Measurements from ENCODE around the gene PAPPA2.

The PAPPA2 gene

DNA sequence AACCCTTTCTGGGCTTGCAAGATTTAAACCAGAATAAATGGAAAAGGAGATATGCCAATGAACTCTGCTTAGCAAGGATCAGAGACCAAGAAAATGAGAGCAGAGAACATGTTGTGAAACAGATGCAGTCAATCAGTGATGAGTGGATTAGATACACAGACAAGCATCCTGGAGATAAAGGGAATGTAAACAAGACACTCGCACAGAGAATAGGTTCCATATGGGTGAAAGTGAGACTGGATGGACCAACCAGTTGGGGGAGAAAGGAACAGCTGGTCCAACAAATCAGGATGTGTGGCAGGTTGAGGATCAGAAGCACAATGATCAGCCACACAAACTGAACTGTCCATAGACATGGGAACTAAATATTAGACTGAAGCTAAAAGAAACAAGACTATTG, 363.3 kb downstream of the PAPPA2 start:
- no peak for DNase-seq

DNA sequence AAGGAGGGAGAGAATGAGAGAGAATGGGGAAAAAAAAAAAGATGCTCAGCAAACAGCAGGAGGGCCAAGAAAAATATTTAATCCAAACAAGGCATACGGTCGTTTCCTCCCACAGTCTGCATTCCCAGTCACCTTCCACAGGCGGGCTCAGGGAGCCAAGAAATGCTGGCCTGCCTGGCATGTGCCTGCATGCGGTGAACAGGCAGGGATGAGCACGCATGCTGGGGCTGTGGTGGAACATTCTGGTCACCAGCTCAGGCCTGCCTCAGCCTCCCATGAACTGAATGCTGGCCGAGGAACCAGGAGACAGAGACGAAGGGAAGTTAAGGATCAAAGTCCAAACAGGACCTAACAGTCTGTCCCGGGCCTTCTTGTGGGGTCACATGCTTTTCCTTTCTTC, 366.3 kb downstream of the PAPPA2 start:
- DNase-seq: no peak

DNA sequence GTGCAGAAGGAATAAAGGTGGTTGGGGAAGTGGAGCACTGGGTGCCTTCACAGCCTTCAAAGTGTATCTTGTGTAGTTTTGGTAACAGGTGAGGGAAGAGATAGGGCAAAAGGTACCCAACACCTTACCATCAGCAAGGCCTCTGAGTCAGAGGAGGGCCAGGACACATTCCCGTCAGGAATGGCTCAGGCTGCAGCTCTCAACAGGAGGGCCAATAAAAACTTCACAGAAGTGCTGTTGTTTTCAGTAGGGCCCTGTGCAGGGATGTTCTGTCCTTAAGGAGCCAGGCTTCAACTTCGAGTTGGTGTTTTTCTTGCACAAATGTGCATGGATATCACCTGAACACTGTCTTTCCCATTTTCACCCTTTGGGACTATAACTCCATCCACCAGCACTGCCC, 368.2 kb downstream of the PAPPA2 start:
- no peak for DNase-seq

DNA sequence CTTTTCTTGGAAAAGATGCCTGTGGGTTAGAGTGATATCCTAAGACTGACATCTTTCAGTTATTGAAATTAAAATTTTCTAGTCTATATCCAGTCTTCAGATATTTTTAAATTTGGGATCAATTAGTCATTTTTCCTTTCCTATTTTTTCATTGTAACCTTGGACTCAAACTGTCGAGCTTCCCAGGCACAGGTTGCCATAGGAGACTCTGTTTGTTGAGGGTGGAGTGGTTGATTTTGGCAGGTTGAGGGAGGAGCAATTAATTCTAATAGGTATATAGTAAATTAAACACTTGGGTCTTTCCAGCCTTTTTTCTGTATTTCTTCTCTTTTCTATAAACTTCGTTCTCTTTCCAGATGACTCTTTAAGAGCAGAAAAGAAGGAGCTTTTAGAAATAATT, 374.7 kb downstream of the PAPPA2 start:
- DNase-seq: no peak

- DNase-seq: no peak
Observed at GRCh38 chr1:176838276-176838995, 375.5 kb downstream of the PAPPA2 start.

- no peak for DNase-seq
Observed at GRCh38 chr1:176839216-176839615, 376.2 kb downstream of the PAPPA2 start.

- no peak for DNase-seq
Observed at GRCh38 chr1:176841238-176841637, 378.3 kb downstream of the PAPPA2 start.

DNA sequence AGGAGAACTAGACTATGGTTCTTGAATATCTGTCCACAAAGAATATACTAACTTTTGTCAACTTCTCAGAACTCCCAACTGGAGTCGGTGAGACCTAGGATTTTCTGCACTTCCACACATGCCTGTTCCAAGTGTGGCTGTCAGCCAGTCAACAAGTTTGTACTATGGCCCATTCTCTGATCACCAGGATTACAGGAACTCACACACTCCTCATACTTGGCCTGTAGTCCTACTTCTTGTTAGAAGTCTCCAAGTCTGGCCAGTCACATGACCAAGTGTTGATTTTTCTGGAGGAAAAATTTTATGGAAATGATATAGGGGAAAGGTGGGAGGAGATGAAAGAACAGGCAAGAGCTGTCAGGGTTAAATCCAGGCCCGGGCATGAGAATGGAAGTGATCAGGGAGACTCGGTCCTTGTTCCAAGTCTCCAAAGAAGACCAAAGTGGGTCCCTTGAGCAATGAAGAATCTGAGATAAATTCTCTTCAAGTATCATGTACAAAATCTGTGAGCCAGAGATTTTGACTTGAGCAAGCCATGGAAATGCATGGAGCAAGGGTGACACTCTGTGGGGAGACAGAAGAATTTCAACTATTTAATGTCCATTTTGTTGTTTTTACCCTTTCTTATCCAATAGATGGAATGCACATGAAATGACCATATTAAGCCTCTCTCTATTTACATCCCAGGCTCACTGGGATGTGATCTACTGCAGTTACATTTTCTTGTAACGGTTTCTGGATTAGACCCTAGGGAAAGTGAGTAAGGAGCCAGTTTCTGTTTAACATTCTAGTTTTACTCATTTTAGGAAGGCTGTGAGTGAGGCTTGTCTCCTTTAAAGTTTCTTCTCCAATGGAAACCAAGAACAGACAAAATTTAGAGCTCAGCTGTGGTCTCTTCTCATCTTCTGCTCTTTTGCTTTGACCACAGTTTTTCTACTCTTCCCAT, 380.6 kb downstream of the PAPPA2 start:
- DNase-seq: no peak

- no peak for DNase-seq
Observed at GRCh38 chr1:176847052-176847451, 384.1 kb downstream of the PAPPA2 start.

DNA sequence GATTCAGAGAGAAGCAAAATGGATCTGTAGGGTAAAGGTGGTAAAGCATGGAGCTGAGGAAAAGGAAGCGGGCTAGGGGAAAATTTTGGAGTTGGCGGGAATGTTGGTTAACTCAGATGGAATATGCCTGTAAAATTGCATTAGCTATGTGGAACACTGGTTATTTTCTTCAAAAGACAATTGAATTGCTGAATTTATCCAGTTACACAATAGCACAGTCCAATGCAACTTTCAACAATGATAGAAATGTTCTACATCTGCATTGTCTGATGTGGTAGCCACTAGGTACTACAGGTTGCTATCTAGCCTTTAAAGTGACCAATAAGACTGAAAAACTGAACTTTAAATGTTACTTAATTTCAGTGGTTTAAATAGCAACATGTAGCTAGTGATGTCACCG, 386.3 kb downstream of the PAPPA2 start:
- no peak for DNase-seq

- no peak for DNase-seq
Observed at GRCh38 chr1:176850871-176851270, 387.9 kb downstream of the PAPPA2 start.

DNA sequence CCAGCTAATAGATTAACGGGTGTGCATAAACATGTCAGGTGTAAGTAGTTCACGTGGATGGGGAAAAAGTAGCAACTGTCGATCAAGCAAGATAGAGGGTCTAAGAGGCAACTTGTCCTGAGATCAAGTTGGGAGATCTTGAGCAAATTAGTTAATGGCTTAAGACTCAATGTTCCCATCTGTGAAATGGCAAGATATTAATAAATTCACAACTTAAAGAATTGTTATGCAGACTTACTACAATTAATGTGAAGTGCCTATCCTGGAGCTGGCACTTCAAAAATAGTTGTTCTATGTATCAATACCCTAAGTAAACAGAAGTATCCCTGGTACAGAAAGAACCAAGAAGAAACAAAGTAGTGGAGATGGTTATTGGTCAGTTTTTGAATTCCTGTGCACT, 389.1 kb downstream of the PAPPA2 start:
- no peak for DNase-seq

DNA sequence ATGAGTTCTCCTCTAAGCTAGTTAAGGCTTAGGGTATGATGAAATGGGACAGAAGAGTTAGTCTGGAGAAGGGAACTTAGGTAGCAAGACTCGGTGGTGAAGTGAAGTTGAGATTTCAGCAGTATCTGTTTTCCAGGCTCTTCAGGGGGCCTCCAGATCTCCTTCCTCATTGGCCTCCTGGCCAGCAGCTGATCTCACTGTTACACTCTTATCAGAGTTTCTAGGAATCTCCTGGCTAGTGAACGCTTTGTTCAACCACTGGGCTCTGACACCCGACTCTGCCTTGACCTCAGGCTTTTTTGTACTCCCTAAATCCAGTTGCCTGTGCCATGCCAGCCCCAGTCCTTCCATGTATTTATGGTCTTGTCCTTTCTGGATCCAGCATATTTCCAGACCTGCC, 390.5 kb downstream of the PAPPA2 start:
- DNase-seq: no peak

- no peak for DNase-seq
Observed at GRCh38 chr1:176854121-176854520, 391.1 kb downstream of the PAPPA2 start.

- no peak for DNase-seq
Observed at GRCh38 chr1:176854758-176855745, 392.1 kb downstream of the PAPPA2 start.

DNA sequence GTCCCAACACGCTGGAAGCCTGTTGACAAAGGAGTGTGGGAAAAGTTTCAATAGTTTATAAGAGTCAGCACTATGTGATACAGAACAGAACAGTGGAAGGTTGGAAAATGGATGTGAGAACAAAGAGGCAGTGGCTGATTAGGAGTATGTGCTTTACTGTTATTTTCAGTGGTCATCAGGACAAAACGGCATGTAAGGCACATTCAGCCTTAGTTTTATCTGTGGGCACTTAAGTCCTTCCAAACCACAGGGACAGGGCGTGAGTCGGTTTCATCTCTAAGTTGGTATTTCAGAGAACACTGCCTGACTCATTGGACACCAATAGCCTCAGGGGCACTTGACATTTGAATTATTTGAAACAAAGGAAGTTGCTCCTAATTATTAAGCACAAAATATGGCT, 394.7 kb downstream of the PAPPA2 start:
- DNase-seq: no peak

DNA sequence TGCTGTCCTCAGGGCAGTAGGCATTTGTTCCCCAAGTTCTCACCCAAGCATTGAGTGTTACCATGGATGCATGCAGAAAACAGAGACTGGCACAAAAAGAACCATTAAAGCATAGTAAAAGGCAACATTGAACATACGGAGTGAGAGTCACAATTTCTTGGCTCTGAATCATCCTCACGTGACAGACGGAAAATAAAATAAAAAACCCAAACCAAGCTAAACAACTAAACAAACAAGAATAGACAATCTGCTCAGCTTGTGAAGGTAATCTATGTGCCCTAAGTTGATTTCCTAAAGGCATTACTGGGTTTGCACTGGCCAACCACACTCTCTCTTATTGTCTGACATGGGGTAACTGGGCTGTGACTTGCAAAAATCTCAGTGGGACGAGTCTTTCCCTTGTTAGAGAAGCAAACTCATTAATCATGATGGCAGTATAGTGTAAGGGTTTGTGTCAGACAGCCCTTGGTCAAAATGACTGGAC, 395.5 kb downstream of the PAPPA2 start:
- DNase-seq: no peak

GRCh38 chr1:176863613-176864012, 400.6 kb downstream of the PAPPA2 start:
- no peak for DNase-seq

GRCh38 chr1:176864211-176864610, 401.2 kb downstream of the PAPPA2 start:
- no peak for DNase-seq

DNA sequence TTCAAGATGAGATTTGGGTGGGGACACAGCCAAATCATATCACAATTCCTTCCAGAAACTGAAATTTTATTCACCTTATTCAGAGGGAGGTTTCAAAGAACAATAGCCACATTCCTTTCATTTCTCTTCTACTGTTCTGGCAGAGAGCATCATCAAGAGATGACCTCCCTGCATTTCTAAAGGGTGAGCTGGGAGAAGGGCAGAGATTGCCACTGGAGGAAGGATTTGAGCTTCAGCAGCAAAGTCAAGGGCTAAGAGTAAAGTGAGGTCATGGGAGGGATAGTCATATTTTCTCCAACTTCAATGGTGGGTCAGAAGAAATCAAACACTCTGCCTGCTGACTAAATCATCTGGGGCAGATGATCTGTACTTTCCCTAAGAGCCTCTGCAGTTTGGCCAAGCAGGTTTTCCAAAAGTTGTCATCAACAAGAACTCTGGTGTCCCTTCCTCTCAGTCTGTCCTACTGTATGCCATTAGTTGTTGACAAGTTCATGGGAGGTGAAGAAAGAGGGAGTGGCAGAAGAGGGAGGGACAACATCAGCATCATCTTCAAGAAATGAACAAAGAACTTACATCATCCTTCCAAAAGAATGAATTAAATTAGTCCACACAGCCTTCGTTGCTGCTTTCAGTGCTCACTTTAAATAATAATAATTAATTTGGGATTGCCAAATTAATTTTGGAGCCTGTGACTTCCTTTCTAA, 403.2 kb downstream of the PAPPA2 start:
- DNase-seq: no peak

- no peak for DNase-seq
Observed at GRCh38 chr1:176869577-176869976, 406.6 kb downstream of the PAPPA2 start.

DNA sequence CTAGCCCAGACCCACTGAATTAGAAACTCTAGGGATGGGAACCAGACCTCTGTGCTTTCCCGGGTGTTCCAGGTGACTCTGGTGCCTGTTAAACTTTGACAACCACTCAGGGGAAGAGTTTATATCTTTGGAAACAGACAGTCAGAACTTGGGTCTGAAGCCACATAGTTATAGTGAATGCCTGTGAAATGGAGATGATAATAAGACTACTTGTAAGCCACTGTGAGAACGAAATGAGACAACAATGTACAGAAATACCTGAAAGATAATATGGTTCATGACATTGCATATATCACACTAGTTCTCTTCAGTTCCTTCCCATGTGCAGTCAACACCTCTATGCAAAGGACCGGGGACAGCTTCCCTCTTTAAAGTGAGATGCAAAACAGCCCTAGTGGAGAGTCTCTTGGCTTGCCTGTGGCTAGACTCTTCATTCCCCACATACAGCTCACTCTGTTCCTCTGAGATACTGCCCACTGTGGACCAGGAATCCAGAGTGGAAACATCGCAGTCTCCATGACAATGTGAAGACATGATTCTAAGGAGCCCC, 414.1 kb downstream of the PAPPA2 start:
- DNase-seq: no peak

All from CD4-positive, alpha-beta T cell treated with Interleukin-15 for 1 hour (primary cell).